Erythroblast (primary cell): ENCODE results near the gene CALML5.

Experiments
- GATA1 ChIP-seq: IDR thresholded peaks from 2 replicates; pipeline ENCODE4 v1.6.1; 2011; ENCODE audit warnings: low read depth, mild to moderate bottlenecking, control low read depth, low read length, moderate library complexity
- POLR2A ChIP-seq: IDR thresholded peaks from 2 replicates; pipeline ENCODE4 v1.6.1; 2011; ENCODE audit warnings: mild to moderate bottlenecking, low read length

DNA sequence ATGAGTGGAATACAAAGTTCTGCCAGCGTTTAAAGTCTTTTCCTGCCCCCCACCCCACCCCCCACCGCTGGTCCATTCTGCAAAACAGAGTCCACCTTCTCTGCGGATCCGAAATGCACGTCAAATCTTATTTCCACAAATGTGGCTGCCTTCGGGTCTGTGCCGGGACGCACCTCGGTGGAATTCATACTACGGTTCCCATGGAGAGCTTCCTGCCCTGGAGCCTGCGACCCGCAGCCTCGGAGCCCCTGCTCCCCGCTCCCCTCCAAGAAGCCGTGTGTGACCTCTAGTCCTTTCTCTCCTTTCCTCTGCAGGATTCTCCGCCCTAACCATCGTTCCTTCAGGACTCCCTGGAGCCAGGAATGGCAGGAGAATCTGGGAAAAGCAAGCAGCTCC, 12.5 kb upstream of the CALML5 start:
- TF ChIP-seq POLR2A (no peak), GATA1 (no peak)
